Mammary epithelial cell (primary cell): ENCODE results near the gene NUSAP1.

Source experiments
- CTCF ChIP-seq, 2 donors: IDR thresholded peaks in 1 of 2; conservative IDR thresholded peaks in 1 of 2; 2 replicates each; pipeline ENCODE4 v1.5.1; 2011 to 2012; ENCODE audit warnings: inconsistent platforms in 2 of 2, low read length in 2 of 2, mild to moderate bottlenecking in 2 of 2, control low read depth in 1 of 2, low read depth in 1 of 2; ENCODE audit not compliant: insufficient read depth in 1 of 2; ENCODE audit errors: extremely low read depth in 1 of 2
- EZH2 ChIP-seq: IDR thresholded peaks from 2 replicates; pipeline ENCODE4 v1.6.1; 2012; ENCODE audit warnings: low read length, inconsistent platforms, borderline replicate concordance

- TF ChIP-seq CTCF (conservative IDR thresholded peaks at IDR 0.05 in 1 of 2, IDR thresholded peaks at IDR 0.05 in 1 of 2; ENCODE audit: extremely low read depth in 1 of 2, insufficient read depth in 1 of 2, low read depth in 1 of 2, low read length in 2 of 2) (no peak), EZH2 (no peak)
These were observed 44.2 kb upstream of the NUSAP1 start for GRCh38 chr15:41288464-41288863.
